HCT116 (cell line): Measurements from ENCODE around the gene STXBP5L. TPM values are rescaled to one million over a fixed set of nuclear protein-coding genes. Genes with fewer than 3 reads are reported as not detected.

Source experiments
- ATAC-seq: fragments of 200-7000 bp; cut with Tn5 transposase; 2 replicates; pipeline ENCODE4 v1.9.1; 2020; ENCODE audit warnings: mild to moderate bottlenecking, moderate library complexity
- Bru-seq: library from RNA; stranded (reverse); fragments of 400-500 nt; gene quantifications from one replicate; lab custom pipeline; 2021; lab: Mats Ljungman, UMichigan
- BruChase-seq, 2 experiments: library from RNA; stranded (reverse); fragments of 400-500 nt; gene quantifications; one replicate each; lab custom pipeline; 2021; lab: Mats Ljungman, UMichigan
- BruUV-seq: library from RNA; stranded (reverse); fragments of 400-500 nt; replicated peaks from 2 replicates; lab custom pipeline; 2021; lab: Mats Ljungman, UMichigan
- CTCF ChIA-PET: fragments of 300-600 bp; sonication (Branson Sonifier 250); formaldehyde crosslinking; loops from one replicate; lab custom pipeline; 2021; ENCODE audit warnings: antibody characterized with exemption; lab: Charles Lee
- POLR2A ChIA-PET: fragments of 300-600, 350-600 bp; sonication (Branson Sonifier 250); formaldehyde crosslinking; loops from one replicate; lab custom pipeline; 2021; ENCODE audit warnings: antibody characterized with exemption; lab: Charles Lee
- RAD21 ChIA-PET, 2 experiments: fragments of 300-600 bp; sonication (Branson Sonifier 250); formaldehyde crosslinking; loops; one replicate each; lab custom pipeline; 2023; ENCODE audit warnings: low total read pairs in 2 of 2; ENCODE audit not compliant: uncharacterized antibody in 2 of 2, unreplicated experiment in 2 of 2, low non-redundant PET in 1 of 2; lab: Charles Lee
- DNase-seq: peaks from one replicate; pipeline ENCODE4 v3.0.0-alpha.2; 2010; ENCODE audit warnings: low read depth, low spot score
- H2AFZ ChIP-seq: fragments of 200-600 bp; shearing (Covaris generic), sonication (generic); 2 replicates; pipeline ENCODE4 v1.6.1; 2017; ENCODE audit warnings: low read depth, mixed run types, mixed read lengths, antibody characterized with exemption, low read length; ENCODE audit not compliant: poor library complexity, severe bottlenecking
- H3K27ac ChIP-seq: 2 replicates; pipeline ENCODE4 v1.5.1; 2012; ENCODE audit warnings: low read depth, low read length
- H3K27me3 ChIP-seq: fragments of 200-600 bp; sonication (generic); 2 replicates; pipeline ENCODE4 v1.6.1; 2016; ENCODE audit warnings: mixed run types, low read length, mixed read lengths; ENCODE audit not compliant: insufficient read depth
- H3K36me3 ChIP-seq, 2 experiments: fragments of 200-500 bp in 1 of 2; fragments of 200-600 bp in 1 of 2; sonication (Bioruptor generic) in 1 of 2; sonication (generic) in 1 of 2; 2 replicates each; pipeline versions ENCODE4 v1.5.1 to v1.6.1; 2014 to 2016; ENCODE audit warnings: low read length in 2 of 2, inconsistent platforms in 1 of 2, mixed read lengths in 1 of 2, mixed run types in 1 of 2; ENCODE audit not compliant: insufficient read depth in 2 of 2, control insufficient read depth in 1 of 2
- H3K4me1 ChIP-seq, 2 experiments: fragments of 200-600 bp in 1 of 2; sonication (generic) in 1 of 2; 2 replicates each; pipeline versions ENCODE4 v1.5.1 to v1.6.1; 2012 to 2017; ENCODE audit warnings: low read length in 2 of 2, inconsistent platforms in 1 of 2, mild to moderate bottlenecking in 1 of 2, mixed read lengths in 1 of 2, mixed run types in 1 of 2, moderate library complexity in 1 of 2; ENCODE audit not compliant: insufficient read depth in 2 of 2, control insufficient read depth in 1 of 2
- H3K4me2 ChIP-seq: fragments of 200-600 bp; sonication (generic); 2 replicates; pipeline ENCODE4 v1.6.1; 2017; ENCODE audit warnings: mixed run types, low read length, mixed read lengths
- H3K4me3 ChIP-seq, 2 experiments: fragments of 200-600 bp in 1 of 2; sonication (generic) in 1 of 2; replicated peaks in 1 of 2; 2 replicates each; pipeline ENCODE4 v1.5.1; 2011 to 2016; ENCODE audit warnings: low read length in 2 of 2, control low read depth in 1 of 2, low read depth in 1 of 2, mild to moderate bottlenecking in 1 of 2, mixed read lengths in 1 of 2, mixed run types in 1 of 2
- H3K79me2 ChIP-seq: fragments of 200-600 bp; sonication (generic); 2 replicates; pipeline ENCODE4 v1.6.1; 2017; ENCODE audit warnings: mild to moderate bottlenecking, mixed run types, low read length, moderate library complexity, mixed read lengths; ENCODE audit not compliant: insufficient read depth
- H3K9ac ChIP-seq: fragments of 200-600 bp; sonication (generic); 2 replicates; pipeline ENCODE4 v1.6.1; 2016; ENCODE audit warnings: low read length, mixed read lengths
- H3K9me2 ChIP-seq: fragments of 200-600 bp; sonication (generic), shearing (Covaris generic); 2 replicates; pipeline ENCODE4 v1.6.1; 2017; ENCODE audit warnings: mixed run types, mild to moderate bottlenecking, moderate library complexity; ENCODE audit not compliant: insufficient read depth
- H3K9me3 ChIP-seq, 2 experiments: fragments of 200-500 bp in 1 of 2; fragments of 200-600 bp in 1 of 2; sonication (Bioruptor generic) in 1 of 2; sonication (generic) in 1 of 2; 2 replicates each; pipeline ENCODE4 v1.6.1; 2014 to 2017; ENCODE audit warnings: low read length in 2 of 2, mixed read lengths in 2 of 2, inconsistent platforms in 1 of 2, low read depth in 1 of 2, mild to moderate bottlenecking in 1 of 2, mixed run types in 1 of 2, moderate library complexity in 1 of 2; ENCODE audit not compliant: control insufficient read depth in 1 of 2, insufficient read depth in 1 of 2
- H4K20me1 ChIP-seq: fragments of 200-600 bp; sonication (generic), shearing (Covaris generic); 2 replicates; pipeline ENCODE4 v1.6.1; 2017; ENCODE audit warnings: mixed run types, mild to moderate bottlenecking, moderate library complexity; ENCODE audit not compliant: insufficient read depth
- CEBPB ChIP-seq: IDR thresholded peaks from 2 replicates; pipeline ENCODE4 v1.6.1; 2012; ENCODE audit warnings: low read depth
- EGR1 ChIP-seq: IDR thresholded peaks from 2 replicates; pipeline ENCODE4 v1.6.1; 2012; ENCODE audit warnings: low read depth
- ELF1 ChIP-seq: IDR thresholded peaks from 2 replicates; pipeline ENCODE4 v1.6.1; 2012; ENCODE audit warnings: low read depth, borderline replicate concordance
- FOSL1 ChIP-seq: IDR thresholded peaks from 2 replicates; pipeline ENCODE4 v1.6.1; 2012; ENCODE audit warnings: low read depth
- MAX ChIP-seq: IDR thresholded peaks from 2 replicates; pipeline ENCODE4 v1.6.1; 2012
- TCF7L2 ChIP-seq: IDR thresholded peaks from 2 replicates; pipeline ENCODE4 v1.7.0; 2011; ENCODE audit warnings: borderline replicate concordance, inconsistent platforms; ENCODE audit not compliant: insufficient read depth, insufficient read length; ENCODE audit errors: extremely low read depth
- YY1 ChIP-seq: IDR thresholded peaks from 2 replicates; pipeline ENCODE4 v1.6.1; 2011; ENCODE audit warnings: low read length, low read depth, moderate library complexity, mild to moderate bottlenecking; ENCODE audit not compliant: insufficient replicate concordance; ENCODE audit errors: extremely low read depth
- ZFX ChIP-seq: fragments of 450-650 bp; IDR thresholded peaks from 2 replicates; pipeline ENCODE4 v1.6.1; 2017
- intact Hi-C: fragments of 100-400 bp; cut with micrococcal nuclease; formaldehyde crosslinking; loops from 2 replicates; pipeline ENCODE4 v1.10.0; 2022
- long read RNA-seq: library from polyadenylated mRNA; unstranded; transcript quantifications from one replicate; pipeline ENCODE4 v2.0.0, GENCODE V29; 2021; ENCODE audit not compliant: unreplicated experiment
- polyA plus RNA-seq: library from polyadenylated mRNA; unstranded; fragments of >200 nt; gene quantifications from 2 replicates; pipeline ENCODE4 v1.2.1, GENCODE V29; 2012; ENCODE audit warnings: missing spikeins
- total RNA-seq: library from RNA; stranded (reverse); gene quantifications from one replicate; pipeline ENCODE4 v1.2.1, GENCODE V29; 2021; ENCODE audit not compliant: unreplicated experiment
- TF ChIP-seq, protein P1 (sequence below): IDR thresholded peaks from 2 replicates; pipeline ENCODE4 v1.6.1; 2012; ENCODE audit warnings: low read depth

The STXBP5L gene
- total RNA-seq (not detected), Bru-seq, nascent RNA (percentile 6 among the genes with signal in this experiment), BruChase-seq, experiment 1, labeled RNA remaining after a 6-hour chase (percentile 5 among the genes with signal in this experiment), BruChase-seq, experiment 2, labeled RNA remaining after a 2-hour chase (percentile 6 among the genes with signal in this experiment)
- 0.01 TPM in 1 of 2 replicates, not detected in the other for polyA plus RNA-seq
- long read RNA-seq, result 0 reads

DNA sequence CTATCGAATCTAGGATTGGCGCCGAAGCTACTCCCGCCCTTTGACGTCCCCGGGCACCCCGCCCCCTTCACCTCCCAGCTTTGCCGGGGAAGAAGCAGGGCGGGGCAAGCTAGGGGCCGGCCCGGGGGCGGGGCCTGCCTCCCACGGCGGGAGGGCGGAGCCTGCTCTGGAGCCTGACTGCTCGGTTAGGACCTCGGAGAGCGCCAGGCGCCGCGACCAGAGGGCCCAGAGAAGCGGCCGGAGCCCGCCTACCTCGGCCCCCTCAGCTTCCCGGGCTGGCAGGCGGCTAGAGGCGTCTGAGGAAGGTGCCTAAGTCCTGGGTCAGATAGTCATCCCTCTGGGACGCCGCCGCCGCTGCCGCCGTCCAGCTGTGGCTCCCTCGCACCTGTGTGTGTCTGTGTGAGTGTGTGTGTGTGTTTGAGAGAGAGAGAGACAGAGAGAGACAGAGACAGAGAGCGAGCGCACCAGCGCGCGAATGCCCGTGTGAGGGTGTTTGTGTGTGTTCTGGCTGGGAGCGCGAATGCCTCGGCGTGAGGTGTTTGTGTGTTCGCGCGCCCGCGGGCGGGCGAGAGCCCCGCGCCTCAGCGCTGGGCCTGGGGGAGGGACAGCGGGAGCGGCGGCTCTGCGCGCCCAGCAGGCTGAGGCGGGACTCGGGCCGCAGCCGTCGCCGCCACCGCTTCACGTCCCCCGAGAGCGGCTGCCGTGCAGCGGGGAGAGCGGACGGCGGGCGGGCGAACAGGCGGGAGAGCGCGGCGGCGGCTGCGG, at the start of gene STXBP5L:
STXBP5L (plus strand) TSS at position 176 of the 765 bp plus-strand sequence. CDS start 1,374 bp downstream, outside the sequence.
- TF ChIP-seq, protein P1, sequence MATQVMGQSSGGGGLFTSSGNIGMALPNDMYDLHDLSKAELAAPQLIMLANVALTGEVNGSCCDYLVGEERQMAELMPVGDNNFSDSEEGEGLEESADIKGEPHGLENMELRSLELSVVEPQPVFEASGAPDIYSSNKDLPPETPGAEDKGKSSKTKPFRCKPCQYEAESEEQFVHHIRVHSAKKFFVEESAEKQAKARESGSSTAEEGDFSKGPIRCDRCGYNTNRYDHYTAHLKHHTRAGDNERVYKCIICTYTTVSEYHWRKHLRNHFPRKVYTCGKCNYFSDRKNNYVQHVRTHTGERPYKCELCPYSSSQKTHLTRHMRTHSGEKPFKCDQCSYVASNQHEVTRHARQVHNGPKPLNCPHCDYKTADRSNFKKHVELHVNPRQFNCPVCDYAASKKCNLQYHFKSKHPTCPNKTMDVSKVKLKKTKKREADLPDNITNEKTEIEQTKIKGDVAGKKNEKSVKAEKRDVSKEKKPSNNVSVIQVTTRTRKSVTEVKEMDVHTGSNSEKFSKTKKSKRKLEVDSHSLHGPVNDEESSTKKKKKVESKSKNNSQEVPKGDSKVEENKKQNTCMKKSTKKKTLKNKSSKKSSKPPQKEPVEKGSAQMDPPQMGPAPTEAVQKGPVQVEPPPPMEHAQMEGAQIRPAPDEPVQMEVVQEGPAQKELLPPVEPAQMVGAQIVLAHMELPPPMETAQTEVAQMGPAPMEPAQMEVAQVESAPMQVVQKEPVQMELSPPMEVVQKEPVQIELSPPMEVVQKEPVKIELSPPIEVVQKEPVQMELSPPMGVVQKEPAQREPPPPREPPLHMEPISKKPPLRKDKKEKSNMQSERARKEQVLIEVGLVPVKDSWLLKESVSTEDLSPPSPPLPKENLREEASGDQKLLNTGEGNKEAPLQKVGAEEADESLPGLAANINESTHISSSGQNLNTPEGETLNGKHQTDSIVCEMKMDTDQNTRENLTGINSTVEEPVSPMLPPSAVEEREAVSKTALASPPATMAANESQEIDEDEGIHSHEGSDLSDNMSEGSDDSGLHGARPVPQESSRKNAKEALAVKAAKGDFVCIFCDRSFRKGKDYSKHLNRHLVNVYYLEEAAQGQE, result peak; percentile 59
- no peak for TF ChIP-seq ELF1
- no peaks in the 10 kb centered on the region for H3K9me3 ChIP-seq
- DNase-seq, result peak; percentile 27
- no peaks in the 10 kb centered on the region for H3K27me3 ChIP-seq
- H3K4me2 ChIP-seq, result no peak within 1 kb of the TSS
- BruUV-seq, result no TSS peak
- H4K20me1 ChIP-seq, result no peaks in the 10 kb centered on the region
- ChIA-PET CTCF (no interaction called here), POLR2A (no interaction called here), RAD21 (no interaction called here)
- H3K79me2 ChIP-seq, result no peaks in the 10 kb centered on the region
- H3K9me2 ChIP-seq, result no peaks in the 10 kb centered on the region
- no peak within 1 kb of the TSS for H3K27ac ChIP-seq
- H3K36me3 ChIP-seq, result no peaks in the 10 kb centered on the region
- ATAC-seq, result peak; percentile 98
- H2AFZ ChIP-seq, result no peak within 1 kb of the TSS
- intact Hi-C loops, result no loop called here
- no peak within 1 kb of the TSS for H3K9ac ChIP-seq
- no peak within 1 kb of the TSS for H3K4me3 ChIP-seq
- H3K4me1 ChIP-seq, result no peaks in the 10 kb centered on the region

DNA sequence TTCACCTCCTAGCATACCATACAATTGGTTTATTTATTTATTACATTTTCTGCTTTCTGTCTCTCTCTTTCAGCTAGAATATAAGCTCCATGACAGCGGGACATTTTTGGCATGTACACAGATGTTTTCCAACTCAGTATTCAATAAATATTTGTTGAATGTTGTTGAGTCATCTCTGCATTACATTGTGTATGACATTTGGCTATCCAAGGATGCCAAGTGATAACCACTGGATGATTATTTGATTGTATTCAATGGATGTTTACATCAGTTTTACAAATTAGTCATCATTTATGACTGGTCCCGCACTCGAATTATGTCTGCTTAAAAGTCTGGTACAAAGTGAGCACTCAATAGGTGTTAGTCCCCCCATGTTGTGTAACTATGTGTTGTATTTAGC, 49.5 kb upstream of the STXBP5L start:
- CTCF ChIA-PET, result no interaction called here
- H3K79me2 ChIP-seq, result no peaks in the 10 kb centered on the region
- H3K4me1 ChIP-seq, result no peaks in the 10 kb centered on the region
- no peak overlapping the region for H3K4me3 ChIP-seq
- intact Hi-C loops, result no loop called here
- DNase-seq, result no peak
- H3K27ac ChIP-seq, result no peak overlapping the region
- H3K27me3 ChIP-seq, result no peaks in the 10 kb centered on the region
- no peak overlapping the region for H3K4me2 ChIP-seq
- POLR2A ChIA-PET, result no interaction called here
- H3K9me3 ChIP-seq, result no peaks in the 10 kb centered on the region
- H3K9me2 ChIP-seq, result no peaks in the 10 kb centered on the region
- no peak overlapping the region for H2AFZ ChIP-seq
- no peaks in the 10 kb centered on the region for H4K20me1 ChIP-seq
- no peaks in the 10 kb centered on the region for H3K36me3 ChIP-seq
- BruUV-seq, result no TSS peak
- ATAC-seq, result no peak
- RAD21 ChIA-PET, result no interaction called here
- H3K9ac ChIP-seq, result no peak overlapping the region
- no peak for TF ChIP-seq CEBPB
- TF ChIP-seq MAX, result no peak
- TF ChIP-seq, protein P1, result no peak
- no peak for TF ChIP-seq ZFX
- TF ChIP-seq YY1, result no peak
- TF ChIP-seq TCF7L2, result no peak
- TF ChIP-seq FOSL1, result no peak
- TF ChIP-seq EGR1, result no peak
